Measurements from ENCODE around the gene PLXND1.

DNA sequence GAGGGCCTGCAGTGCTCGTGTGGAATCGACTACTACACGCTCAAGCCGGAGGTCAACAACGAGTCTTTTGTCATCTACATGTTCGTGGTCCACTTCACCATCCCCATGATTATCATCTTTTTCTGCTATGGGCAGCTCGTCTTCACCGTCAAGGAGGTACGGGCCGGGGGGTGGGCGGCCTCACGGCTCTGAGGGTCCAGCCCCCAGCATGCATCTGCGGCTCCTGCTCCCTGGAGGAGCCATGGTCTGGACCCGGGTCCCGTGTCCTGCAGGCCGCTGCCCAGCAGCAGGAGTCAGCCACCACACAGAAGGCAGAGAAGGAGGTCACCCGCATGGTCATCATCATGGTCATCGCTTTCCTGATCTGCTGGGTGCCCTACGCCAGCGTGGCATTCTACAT is 74.2 kb downstream of the PLXND1 start:
- no peak for TF ChIP-seq ZNF274 (IDR thresholded peaks at IDR 0.05; ENCODE audit: low read depth, low read length)
- no peak for TF ChIP-seq YY1 (IDR thresholded peaks at IDR 0.05; ENCODE audit: insufficient read depth, insufficient read length)
- TF ChIP-seq SUZ12 (IDR thresholded peaks at IDR 0.05; ENCODE audit: extremely low read depth, insufficient read depth, insufficient read length) = no peak

Data from NT2/D1 (cell line).